H9 (cell line): ENCODE measurements around the gene BAIAP2. TPM values are rescaled to one million over a fixed set of nuclear protein-coding genes. Genes with fewer than 3 reads are reported as not detected.

Experiments used
- DNase-seq: peaks from one replicate; pipeline ENCODE4 v3.0.0-alpha.2; 2017
- H2AFZ ChIP-seq: one replicate; pipeline ENCODE4 v1.6.1; 2013; ENCODE audit warnings: mild to moderate bottlenecking, low read length, control low read depth, moderate library complexity
- H2AK5ac ChIP-seq: 2 replicates; pipeline ENCODE4 v1.6.1; 2013; ENCODE audit warnings: low read length, control low read depth, mixed read lengths; ENCODE audit not compliant: insufficient read length
- H2BK120ac ChIP-seq: one replicate; pipeline ENCODE4 v1.6.1; 2013; ENCODE audit warnings: low read depth, mild to moderate bottlenecking, low read length, control low read depth, inconsistent platforms; ENCODE audit not compliant: poor library complexity, severe bottlenecking
- H2BK12ac ChIP-seq: 2 replicates; pipeline ENCODE4 v1.6.1; 2013; ENCODE audit warnings: low read length, control low read depth, mixed read lengths, low read depth; ENCODE audit not compliant: insufficient read length
- H2BK15ac ChIP-seq: 2 replicates; pipeline ENCODE4 v1.6.1; 2013; ENCODE audit warnings: low read depth, low read length, control low read depth
- H2BK20ac ChIP-seq: one replicate; pipeline ENCODE4 v1.6.1; 2013; ENCODE audit warnings: low read depth, mild to moderate bottlenecking, low read length, control low read depth, inconsistent platforms; ENCODE audit not compliant: poor library complexity, severe bottlenecking
- H2BK5ac ChIP-seq: 2 replicates; pipeline ENCODE4 v1.6.1; 2013; ENCODE audit warnings: low read length, control low read depth, mixed read lengths; ENCODE audit not compliant: insufficient read length
- H3K14ac ChIP-seq: 2 replicates; pipeline ENCODE4 v1.6.1; 2013; ENCODE audit warnings: low read length, control low read depth; ENCODE audit not compliant: insufficient read depth
- H3K18ac ChIP-seq: 2 replicates; pipeline ENCODE4 v1.6.1; 2013; ENCODE audit warnings: low read depth, mild to moderate bottlenecking, mixed read lengths, low read length, control low read depth; ENCODE audit not compliant: insufficient read length
- H3K23ac ChIP-seq: 2 replicates; pipeline ENCODE4 v1.6.1; 2013; ENCODE audit warnings: low read length, control low read depth, mixed read lengths, low read depth; ENCODE audit not compliant: insufficient read length
- H3K23me2 ChIP-seq: 2 replicates; pipeline ENCODE4 v1.6.1; 2013; ENCODE audit warnings: low read depth, mild to moderate bottlenecking, mixed read lengths, low read length, control low read depth; ENCODE audit not compliant: insufficient read length, poor library complexity, severe bottlenecking
- H3K27ac ChIP-seq: 2 replicates; pipeline ENCODE4 v1.5.1; 2013; ENCODE audit warnings: low read length, control low read depth, mixed read lengths, low read depth; ENCODE audit not compliant: insufficient read length
- H3K27me3 ChIP-seq: 2 replicates; pipeline ENCODE4 v1.6.1; 2013; ENCODE audit warnings: low read length, control low read depth, inconsistent platforms; ENCODE audit not compliant: insufficient read depth
- H3K4ac ChIP-seq: 2 replicates; pipeline ENCODE4 v1.6.1; 2013; ENCODE audit warnings: low read depth, mild to moderate bottlenecking, control low read depth, inconsistent platforms, low read length, moderate library complexity
- H3K4me1 ChIP-seq: 2 replicates; pipeline ENCODE4 v1.6.1; 2013; ENCODE audit warnings: low read length, control low read depth, inconsistent platforms; ENCODE audit not compliant: insufficient read depth
- H3K4me2 ChIP-seq: 2 replicates; pipeline ENCODE4 v1.6.1; 2013; ENCODE audit warnings: low read length, control low read depth, mixed read lengths; ENCODE audit not compliant: insufficient read length, insufficient read depth
- H3K56ac ChIP-seq: 2 replicates; pipeline ENCODE4 v1.6.1; 2013; ENCODE audit warnings: low read depth, mild to moderate bottlenecking, mixed read lengths, low read length, control low read depth; ENCODE audit not compliant: insufficient read length
- H3K79me1 ChIP-seq: 2 replicates; pipeline ENCODE4 v1.6.1; 2013; ENCODE audit warnings: low read depth, mild to moderate bottlenecking, moderate library complexity, low read length, control low read depth, inconsistent platforms; ENCODE audit not compliant: insufficient read depth, poor library complexity, severe bottlenecking
- H3K79me2 ChIP-seq: 2 replicates; pipeline ENCODE4 v1.6.1; 2013; ENCODE audit warnings: low read length, control low read depth, inconsistent platforms; ENCODE audit not compliant: insufficient read depth
- H3K9ac ChIP-seq: 2 replicates; pipeline ENCODE4 v1.6.1; 2013; ENCODE audit warnings: low read length, control low read depth, mixed read lengths; ENCODE audit not compliant: insufficient read length; ENCODE audit errors: extremely low read depth
- H3K9me3 ChIP-seq: one replicate; pipeline ENCODE4 v1.6.1; 2013; ENCODE audit warnings: low read depth, low read length, inconsistent platforms; ENCODE audit not compliant: control insufficient read depth
- H3T11ph ChIP-seq: one replicate; pipeline ENCODE4 v1.6.1; 2013; ENCODE audit warnings: mild to moderate bottlenecking, low read length, control low read depth, inconsistent platforms
- H4K20me1 ChIP-seq: one replicate; pipeline ENCODE4 v1.6.1; 2013; ENCODE audit not compliant: control insufficient read depth, insufficient read length, insufficient read depth
- H4K5ac ChIP-seq: 2 replicates; pipeline ENCODE4 v1.6.1; 2013; ENCODE audit warnings: low read depth, mild to moderate bottlenecking, mixed read lengths, low read length, control low read depth; ENCODE audit not compliant: insufficient read length
- H4K8ac ChIP-seq: replicated peaks from 2 replicates; pipeline ENCODE4 v1.6.1; 2013; ENCODE audit warnings: low read length, control low read depth, mixed read lengths, low read depth; ENCODE audit not compliant: insufficient read length
- H4K91ac ChIP-seq: 2 replicates; pipeline ENCODE4 v1.6.1; 2013; ENCODE audit warnings: low read depth, mild to moderate bottlenecking, moderate library complexity, mixed read lengths, low read length, control low read depth; ENCODE audit not compliant: insufficient read length
- H3K27ac Mint-ChIP-seq, 3 experiments: 2 replicates in 2 of 3; 3 replicates in 1 of 3; pipeline ENCODE4 v1.8.0; 2020 to 2021; ENCODE audit warnings: mixed read lengths in 3 of 3, mild to moderate bottlenecking in 1 of 3, moderate library complexity in 1 of 3
- H3K27me3 Mint-ChIP-seq: 2 replicates; pipeline ENCODE4 v1.8.0; 2021; ENCODE audit warnings: low read depth, mild to moderate bottlenecking, moderate library complexity, mixed read lengths
- H3K36me3 Mint-ChIP-seq, 3 experiments: 2 replicates in 2 of 3; 3 replicates in 1 of 3; pipeline ENCODE4 v1.8.0; 2020 to 2021; ENCODE audit warnings: low read depth in 3 of 3, mixed read lengths in 3 of 3; ENCODE audit not compliant: insufficient read depth in 1 of 3
- H3K4me1 Mint-ChIP-seq, 2 experiments: 2 replicates each; pipeline ENCODE4 v1.8.0; 2020; ENCODE audit warnings: mixed read lengths in 2 of 2
- H3K4me3 Mint-ChIP-seq, 2 experiments: 2 replicates in 1 of 2; 3 replicates in 1 of 2; pipeline ENCODE4 v1.8.0; 2020 to 2021; ENCODE audit warnings: mild to moderate bottlenecking in 2 of 2, mixed read lengths in 2 of 2, moderate library complexity in 1 of 2
- H3K9me3 Mint-ChIP-seq, 2 experiments: 2 replicates in 1 of 2; 3 replicates in 1 of 2; pipeline ENCODE4 v1.8.0; 2020; ENCODE audit warnings: mild to moderate bottlenecking in 2 of 2, mixed read lengths in 2 of 2, moderate library complexity in 1 of 2
- WGBS: extraction: QIAGEN DNeasy Blood & Tissue Kit; methylation state at CpG from one replicate; pipeline ENCODE4 v1.1.7; 2013; ENCODE audit warnings: missing lambda C conversion rate, low lambda C conversion rate, mixed read lengths; ENCODE audit not compliant: insufficient read length; ENCODE audit errors: extremely low coverage; 5-methylcytosine and 5-hydroxymethylcytosine counted together
- total RNA-seq: library from RNA; stranded (reverse); gene quantifications from 2 replicates; pipeline ENCODE4 v1.2.1, GENCODE V29; 2021
- TF ChIP-seq, protein P1 (sequence below): fragments of 200-600 bp; sonication (generic); conservative IDR thresholded peaks from 3 replicates; pipeline ENCODE4 v1.8.0; 2021; ENCODE audit warnings: antibody characterized with exemption, mild to moderate bottlenecking

The BAIAP2 gene
- total RNA-seq, 1 experiment from 2014 or later: 27.8 TPM

DNA sequence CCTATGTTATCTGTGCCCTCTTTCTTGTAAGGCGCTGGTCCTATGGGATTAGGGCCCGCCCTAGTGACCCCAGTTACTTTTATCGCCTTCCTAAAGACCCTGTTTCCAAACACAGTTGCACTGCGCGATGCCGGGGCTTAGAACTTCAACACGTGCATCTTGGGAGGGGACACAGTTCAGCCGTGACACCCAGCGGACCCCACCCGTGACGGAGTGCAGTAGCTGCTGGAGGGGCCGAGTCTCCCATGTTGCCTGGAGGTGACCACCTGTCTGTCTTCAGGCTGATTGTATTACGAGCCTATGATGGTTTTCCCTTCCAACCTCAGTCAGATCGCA is 9.4 kb downstream of the BAIAP2 start:
- Histone ChIP-seq H2BK5ac (no peak overlapping the region), H2AFZ (no peak overlapping the region), H3K79me2 (peaks cover 2% of the 10 kb centered on the region; the same call in 1 of the 2 replicates), H3K14ac (no peak overlapping the region; the same call in 1 of the 2 replicates), H4K5ac (no peak overlapping the region), H2BK120ac (no peak overlapping the region), H3K4me1 (no peaks in the 10 kb centered on the region; the same call in 1 of the 2 replicates), H4K91ac (no peak overlapping the region), H2AK5ac (no peak overlapping the region), H3T11ph (no peak overlapping the region), H3K18ac (no peak overlapping the region), H3K27ac (no peak overlapping the region), H2BK12ac (no peak overlapping the region), H3K9me3 (no peaks in the 10 kb centered on the region), H3K23ac (no peak overlapping the region), H3K4me2 (no peak overlapping the region), H3K56ac (no peak overlapping the region), H2BK20ac (no peak overlapping the region), H4K20me1 (no peaks in the 10 kb centered on the region), H2BK15ac (no peak overlapping the region), H3K9ac (no peak overlapping the region), H3K23me2 (no peaks in the 10 kb centered on the region), H3K79me1 (no peaks in the 10 kb centered on the region), H3K4ac (no peak overlapping the region), H4K8ac (no peak overlapping the region), H3K27me3 (no peaks in the 10 kb centered on the region)
- WGBS: no CpG with 5 or more reads among the region's 14 CpGs
- Mint-ChIP-seq H3K9me3 (no peaks in the 10 kb centered on the region), H3K4me3 (no peak overlapping the region), H3K27ac (peak overlapping the region in 2 of 3 experiments; percentile 33 to 84; a peak in 2 of 7 replicates), H3K4me1 (peaks cover 22 to 35% of the 10 kb centered on the region in 2 experiments), H3K36me3 (peaks cover 0 to under 1% (median 0%) of the 10 kb centered on the region in 3 experiments; a peak in 2 of 7 replicates), H3K27me3 (no peaks in the 10 kb centered on the region)
- TF ChIP-seq, protein P1, sequence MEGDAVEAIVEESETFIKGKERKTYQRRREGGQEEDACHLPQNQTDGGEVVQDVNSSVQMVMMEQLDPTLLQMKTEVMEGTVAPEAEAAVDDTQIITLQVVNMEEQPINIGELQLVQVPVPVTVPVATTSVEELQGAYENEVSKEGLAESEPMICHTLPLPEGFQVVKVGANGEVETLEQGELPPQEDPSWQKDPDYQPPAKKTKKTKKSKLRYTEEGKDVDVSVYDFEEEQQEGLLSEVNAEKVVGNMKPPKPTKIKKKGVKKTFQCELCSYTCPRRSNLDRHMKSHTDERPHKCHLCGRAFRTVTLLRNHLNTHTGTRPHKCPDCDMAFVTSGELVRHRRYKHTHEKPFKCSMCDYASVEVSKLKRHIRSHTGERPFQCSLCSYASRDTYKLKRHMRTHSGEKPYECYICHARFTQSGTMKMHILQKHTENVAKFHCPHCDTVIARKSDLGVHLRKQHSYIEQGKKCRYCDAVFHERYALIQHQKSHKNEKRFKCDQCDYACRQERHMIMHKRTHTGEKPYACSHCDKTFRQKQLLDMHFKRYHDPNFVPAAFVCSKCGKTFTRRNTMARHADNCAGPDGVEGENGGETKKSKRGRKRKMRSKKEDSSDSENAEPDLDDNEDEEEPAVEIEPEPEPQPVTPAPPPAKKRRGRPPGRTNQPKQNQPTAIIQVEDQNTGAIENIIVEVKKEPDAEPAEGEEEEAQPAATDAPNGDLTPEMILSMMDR: no peak
- no peak for DNase-seq
